WTC11 (cell line): ENCODE results near the gene IL16. TPM values are rescaled to one million over a fixed set of nuclear protein-coding genes. Genes with fewer than 3 reads are reported as not detected.

Experiments used
- ATAC-seq: fragments of 200-7000 bp; cut with Tn5 transposase; 2 replicates; pipeline ENCODE4 v1.10.0; 2021; ENCODE audit warnings: mild to moderate bottlenecking, moderate library complexity
- CTCF ChIA-PET: fragments of 300-600 bp; sonication (Branson Sonifier 250); formaldehyde crosslinking; loops from one replicate; lab custom pipeline; 2021; ENCODE audit warnings: antibody characterized with exemption; lab: Charles Lee
- POLR2A ChIA-PET: fragments of 350-600 bp; sonication (Branson Sonifier 250); formaldehyde crosslinking; loops from one replicate; lab custom pipeline; 2021; ENCODE audit warnings: antibody characterized with exemption; lab: Charles Lee
- DNase-seq: peaks from one replicate; pipeline ENCODE4 v3.0.0; 2021; ENCODE audit warnings: low spot score
- H3K27ac Mint-ChIP-seq: 2 replicates; pipeline ENCODE4 v1.8.0; 2021; ENCODE audit warnings: mixed read lengths
- H3K27me3 Mint-ChIP-seq: 2 replicates; pipeline ENCODE4 v1.8.0; 2021; ENCODE audit warnings: low read depth, mild to moderate bottlenecking, moderate library complexity, mixed read lengths
- H3K36me3 Mint-ChIP-seq: 2 replicates; pipeline ENCODE4 v1.8.0; 2021; ENCODE audit warnings: mixed read lengths
- H3K4me1 Mint-ChIP-seq: 2 replicates; pipeline ENCODE4 v1.8.0; 2022; ENCODE audit warnings: mixed read lengths
- H3K4me3 Mint-ChIP-seq: 2 replicates; pipeline ENCODE4 v1.8.0; 2021; ENCODE audit warnings: mild to moderate bottlenecking, moderate library complexity, mixed read lengths
- H3K9me3 Mint-ChIP-seq: 2 replicates; pipeline ENCODE4 v1.8.0; 2021; ENCODE audit warnings: mixed read lengths
- CREM ChIP-seq: sonication (generic); formaldehyde crosslinking; IDR thresholded peaks from 2 replicates; pipeline ENCODE4 v1.8.1; 2022; ENCODE audit warnings: mild to moderate bottlenecking, missing genetic modification reagents, moderate library complexity
- ESRRA ChIP-seq: sonication (generic); formaldehyde crosslinking; IDR thresholded peaks from 2 replicates; pipeline ENCODE4 v1.8.1; 2022; ENCODE audit warnings: mild to moderate bottlenecking, missing genetic modification reagents, borderline replicate concordance
- FOXK1 ChIP-seq: sonication (generic); formaldehyde crosslinking; IDR thresholded peaks from 2 replicates; pipeline ENCODE4 v1.8.0; 2022; ENCODE audit warnings: mild to moderate bottlenecking, moderate library complexity, missing genetic modification reagents
- FOXP1 ChIP-seq: sonication (generic); formaldehyde crosslinking; IDR thresholded peaks from 2 replicates; pipeline ENCODE4 v1.8.0; 2022; ENCODE audit warnings: missing genetic modification reagents, mild to moderate bottlenecking, moderate library complexity, borderline replicate concordance
- NFYB ChIP-seq: sonication (generic); formaldehyde crosslinking; conservative IDR thresholded peaks from 2 replicates; pipeline ENCODE4 v1.8.0; 2022; ENCODE audit warnings: low read depth, missing genetic modification reagents
- NR2C2 ChIP-seq: sonication (generic); formaldehyde crosslinking; IDR thresholded peaks from 2 replicates; pipeline ENCODE4 v1.8.0; 2022; ENCODE audit warnings: mild to moderate bottlenecking, missing genetic modification reagents
- TP53 ChIP-seq: sonication (generic); formaldehyde crosslinking; IDR thresholded peaks from 2 replicates; pipeline ENCODE4 v1.8.1; 2023; ENCODE audit warnings: mild to moderate bottlenecking, missing genetic modification reagents
- ZNF121 ChIP-seq: sonication (generic); formaldehyde crosslinking; IDR thresholded peaks from 2 replicates; pipeline ENCODE4 v1.8.0; 2023; ENCODE audit warnings: missing genetic modification reagents
- ZNF138 ChIP-seq: sonication (generic); formaldehyde crosslinking; conservative IDR thresholded peaks from 2 replicates; pipeline ENCODE4 v1.8.1; 2022; ENCODE audit warnings: mild to moderate bottlenecking, moderate library complexity, missing genetic modification reagents
- ZNF232 ChIP-seq: sonication (generic); formaldehyde crosslinking; IDR thresholded peaks from 2 replicates; pipeline ENCODE4 v1.8.0; 2022; ENCODE audit warnings: mild to moderate bottlenecking, missing genetic modification reagents
- total RNA-seq: library from RNA; stranded (reverse); gene quantifications from 3 replicates; pipeline ENCODE4 v1.2.3, GENCODE V29; 2021
- TF ChIP-seq, protein P1 (sequence below): sonication (generic); formaldehyde crosslinking; IDR thresholded peaks from 2 replicates; pipeline ENCODE4 v1.8.0; 2022; ENCODE audit warnings: mild to moderate bottlenecking, missing genetic modification reagents
- TF ChIP-seq, protein P2 (sequence below): sonication (generic); formaldehyde crosslinking; IDR thresholded peaks from 2 replicates; pipeline ENCODE4 v1.8.0; 2023; ENCODE audit warnings: missing genetic modification reagents
- TF ChIP-seq, protein P3 (sequence below): sonication (generic); formaldehyde crosslinking; IDR thresholded peaks from 2 replicates; pipeline ENCODE4 v1.8.1; 2023; ENCODE audit warnings: mild to moderate bottlenecking, missing genetic modification reagents, borderline replicate concordance
- TF ChIP-seq, protein P4 (sequence below): sonication (generic); formaldehyde crosslinking; IDR thresholded peaks from 2 replicates; pipeline ENCODE4 v1.8.1; 2022; ENCODE audit warnings: mild to moderate bottlenecking, moderate library complexity, missing genetic modification reagents
- TF ChIP-seq, protein P5 (sequence below): fragments of 250-450 bp; sonication (Bioruptor Pico); IDR thresholded peaks from 2 replicates; pipeline ENCODE4 v2.1.2; 2022; ENCODE audit warnings: mild to moderate bottlenecking, moderate library complexity
- TF ChIP-seq, protein P6 (sequence below): fragments of 250-450 bp; sonication (Bioruptor Pico); IDR thresholded peaks from 2 replicates; pipeline ENCODE4 v1.9.0; 2021; ENCODE audit warnings: mild to moderate bottlenecking

Gene IL16
- total RNA-seq, 1 experiment from 2014 or later: 0.61 TPM

DNA sequence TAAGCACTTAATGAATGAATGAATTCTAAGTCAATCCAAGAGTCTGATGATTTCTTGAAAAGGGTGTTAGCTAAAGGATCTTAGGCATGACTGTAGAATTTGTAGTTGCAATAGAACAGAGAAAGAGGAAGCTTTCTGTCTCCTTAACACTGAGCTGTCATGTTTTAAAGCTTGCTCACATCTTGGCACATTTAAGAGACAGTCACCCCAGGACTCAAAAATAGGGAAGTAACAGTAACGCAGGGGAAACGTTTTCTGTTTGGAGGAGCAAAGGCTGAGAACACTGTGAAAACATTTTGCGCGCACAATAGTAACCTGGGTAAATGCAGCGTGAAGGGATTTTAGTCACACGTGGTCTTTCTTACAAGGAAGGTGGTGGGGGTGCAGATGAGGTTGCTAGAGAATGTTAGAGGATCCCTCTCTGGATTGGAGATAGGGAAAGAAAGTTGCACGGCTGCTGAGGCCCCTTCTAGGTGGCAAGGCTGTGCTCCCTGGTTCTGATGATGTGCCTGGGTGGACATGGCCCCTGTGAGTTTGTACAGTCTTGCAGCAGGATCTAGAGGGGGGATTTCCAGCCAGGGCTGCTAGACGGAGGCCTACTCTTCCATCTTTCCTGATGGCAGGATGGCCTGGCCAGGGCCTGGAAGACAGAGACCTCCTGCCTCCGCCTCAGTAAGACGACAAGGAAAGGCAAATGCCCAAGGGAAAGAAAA lies 115.2 kb downstream of the IL16 start (continued):
- TF ChIP-seq ZNF121 (CRISPR knock-in tag) (no peak), TP53 (CRISPR knock-in tag) (no peak), ZNF232 (CRISPR knock-in tag) (no peak)
- TF ChIP-seq, protein P1, sequence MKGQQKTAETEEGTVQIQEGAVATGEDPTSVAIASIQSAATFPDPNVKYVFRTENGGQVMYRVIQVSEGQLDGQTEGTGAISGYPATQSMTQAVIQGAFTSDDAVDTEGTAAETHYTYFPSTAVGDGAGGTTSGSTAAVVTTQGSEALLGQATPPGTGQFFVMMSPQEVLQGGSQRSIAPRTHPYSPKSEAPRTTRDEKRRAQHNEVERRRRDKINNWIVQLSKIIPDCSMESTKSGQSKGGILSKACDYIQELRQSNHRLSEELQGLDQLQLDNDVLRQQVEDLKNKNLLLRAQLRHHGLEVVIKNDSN (CRISPR knock-in tag): no peak
- TF ChIP-seq, protein P2, sequence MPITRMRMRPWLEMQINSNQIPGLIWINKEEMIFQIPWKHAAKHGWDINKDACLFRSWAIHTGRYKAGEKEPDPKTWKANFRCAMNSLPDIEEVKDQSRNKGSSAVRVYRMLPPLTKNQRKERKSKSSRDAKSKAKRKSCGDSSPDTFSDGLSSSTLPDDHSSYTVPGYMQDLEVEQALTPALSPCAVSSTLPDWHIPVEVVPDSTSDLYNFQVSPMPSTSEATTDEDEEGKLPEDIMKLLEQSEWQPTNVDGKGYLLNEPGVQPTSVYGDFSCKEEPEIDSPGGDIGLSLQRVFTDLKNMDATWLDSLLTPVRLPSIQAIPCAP: no peak
- TF ChIP-seq, protein P3, sequence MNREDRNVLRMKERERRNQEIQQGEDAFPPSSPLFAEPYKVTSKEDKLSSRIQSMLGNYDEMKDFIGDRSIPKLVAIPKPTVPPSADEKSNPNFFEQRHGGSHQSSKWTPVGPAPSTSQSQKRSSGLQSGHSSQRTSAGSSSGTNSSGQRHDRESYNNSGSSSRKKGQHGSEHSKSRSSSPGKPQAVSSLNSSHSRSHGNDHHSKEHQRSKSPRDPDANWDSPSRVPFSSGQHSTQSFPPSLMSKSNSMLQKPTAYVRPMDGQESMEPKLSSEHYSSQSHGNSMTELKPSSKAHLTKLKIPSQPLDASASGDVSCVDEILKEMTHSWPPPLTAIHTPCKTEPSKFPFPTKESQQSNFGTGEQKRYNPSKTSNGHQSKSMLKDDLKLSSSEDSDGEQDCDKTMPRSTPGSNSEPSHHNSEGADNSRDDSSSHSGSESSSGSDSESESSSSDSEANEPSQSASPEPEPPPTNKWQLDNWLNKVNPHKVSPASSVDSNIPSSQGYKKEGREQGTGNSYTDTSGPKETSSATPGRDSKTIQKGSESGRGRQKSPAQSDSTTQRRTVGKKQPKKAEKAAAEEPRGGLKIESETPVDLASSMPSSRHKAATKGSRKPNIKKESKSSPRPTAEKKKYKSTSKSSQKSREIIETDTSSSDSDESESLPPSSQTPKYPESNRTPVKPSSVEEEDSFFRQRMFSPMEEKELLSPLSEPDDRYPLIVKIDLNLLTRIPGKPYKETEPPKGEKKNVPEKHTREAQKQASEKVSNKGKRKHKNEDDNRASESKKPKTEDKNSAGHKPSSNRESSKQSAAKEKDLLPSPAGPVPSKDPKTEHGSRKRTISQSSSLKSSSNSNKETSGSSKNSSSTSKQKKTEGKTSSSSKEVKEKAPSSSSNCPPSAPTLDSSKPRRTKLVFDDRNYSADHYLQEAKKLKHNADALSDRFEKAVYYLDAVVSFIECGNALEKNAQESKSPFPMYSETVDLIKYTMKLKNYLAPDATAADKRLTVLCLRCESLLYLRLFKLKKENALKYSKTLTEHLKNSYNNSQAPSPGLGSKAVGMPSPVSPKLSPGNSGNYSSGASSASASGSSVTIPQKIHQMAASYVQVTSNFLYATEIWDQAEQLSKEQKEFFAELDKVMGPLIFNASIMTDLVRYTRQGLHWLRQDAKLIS (CRISPR knock-in tag): no peak
- TF ChIP-seq, protein P4, sequence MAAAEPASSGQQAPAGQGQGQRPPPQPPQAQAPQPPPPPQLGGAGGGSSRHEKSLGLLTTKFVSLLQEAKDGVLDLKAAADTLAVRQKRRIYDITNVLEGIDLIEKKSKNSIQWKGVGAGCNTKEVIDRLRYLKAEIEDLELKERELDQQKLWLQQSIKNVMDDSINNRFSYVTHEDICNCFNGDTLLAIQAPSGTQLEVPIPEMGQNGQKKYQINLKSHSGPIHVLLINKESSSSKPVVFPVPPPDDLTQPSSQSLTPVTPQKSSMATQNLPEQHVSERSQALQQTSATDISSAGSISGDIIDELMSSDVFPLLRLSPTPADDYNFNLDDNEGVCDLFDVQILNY (CRISPR knock-in tag): no peak
- TF ChIP-seq, all 79 proteins: peak for 0

DNA sequence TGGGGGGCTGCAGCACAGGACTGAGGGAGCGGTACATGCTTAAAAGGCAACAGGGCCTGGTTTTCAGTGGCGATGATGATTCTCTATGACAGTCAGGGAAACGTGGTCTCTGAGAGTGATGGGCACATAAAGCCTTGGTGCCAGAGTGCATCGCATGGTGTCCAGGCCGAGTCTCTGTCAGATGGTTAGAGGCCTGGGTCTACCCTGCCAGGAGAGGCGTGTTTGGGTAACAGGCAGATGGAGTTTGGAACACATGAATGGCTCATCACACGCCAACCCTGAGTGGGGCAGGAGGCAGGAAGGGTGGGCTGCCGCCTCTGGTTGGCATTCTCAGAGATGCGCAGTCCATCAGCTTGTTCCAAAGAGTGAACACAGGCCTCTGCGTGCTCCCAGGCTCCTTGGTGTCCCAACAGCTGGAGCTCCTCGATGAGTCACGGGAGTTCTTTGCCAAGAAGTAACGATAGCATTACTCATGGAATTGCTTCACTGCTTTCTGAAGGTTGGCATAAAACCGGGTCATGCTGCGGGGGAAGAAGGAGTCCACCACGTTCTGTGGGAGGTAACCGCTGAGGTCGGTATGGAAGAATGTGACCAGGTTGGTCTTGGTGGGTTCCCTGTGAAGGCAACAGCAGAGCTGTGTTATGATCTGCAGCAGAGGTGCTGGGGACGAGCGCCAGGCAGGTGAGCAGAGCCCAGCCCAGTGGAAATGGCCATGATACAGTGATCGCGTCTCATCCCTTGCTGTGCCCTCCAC lies 116.3 kb downstream of the IL16 start:
- no peak overlapping the region for H3K27ac Mint-ChIP-seq
- H3K9me3 Mint-ChIP-seq: no peaks in the 10 kb centered on the region
- no peak for TF ChIP-seq CREM (CRISPR knock-in tag)
- TF ChIP-seq, protein P5, sequence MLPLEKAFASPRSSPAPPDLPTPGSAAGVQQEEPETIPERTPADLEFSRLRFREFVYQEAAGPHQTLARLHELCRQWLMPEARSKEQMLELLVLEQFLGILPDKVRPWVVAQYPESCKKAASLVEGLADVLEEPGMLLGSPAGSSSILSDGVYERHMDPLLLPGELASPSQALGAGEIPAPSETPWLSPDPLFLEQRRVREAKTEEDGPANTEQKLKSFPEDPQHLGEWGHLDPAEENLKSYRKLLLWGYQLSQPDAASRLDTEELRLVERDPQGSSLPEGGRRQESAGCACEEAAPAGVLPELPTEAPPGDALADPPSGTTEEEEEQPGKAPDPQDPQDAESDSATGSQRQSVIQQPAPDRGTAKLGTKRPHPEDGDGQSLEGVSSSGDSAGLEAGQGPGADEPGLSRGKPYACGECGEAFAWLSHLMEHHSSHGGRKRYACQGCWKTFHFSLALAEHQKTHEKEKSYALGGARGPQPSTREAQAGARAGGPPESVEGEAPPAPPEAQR: no peak
- CTCF ChIA-PET: no interaction called here
- no peaks in the 10 kb centered on the region for H3K4me1 Mint-ChIP-seq
- no peak for DNase-seq
- ATAC-seq: no peak
- H3K27me3 Mint-ChIP-seq: no peaks in the 10 kb centered on the region; the same call in 1 of the 2 replicates
- H3K36me3 Mint-ChIP-seq: peaks cover 15% of the 10 kb centered on the region
- no peak overlapping the region for H3K4me3 Mint-ChIP-seq
- POLR2A ChIA-PET: no interaction called here

DNA sequence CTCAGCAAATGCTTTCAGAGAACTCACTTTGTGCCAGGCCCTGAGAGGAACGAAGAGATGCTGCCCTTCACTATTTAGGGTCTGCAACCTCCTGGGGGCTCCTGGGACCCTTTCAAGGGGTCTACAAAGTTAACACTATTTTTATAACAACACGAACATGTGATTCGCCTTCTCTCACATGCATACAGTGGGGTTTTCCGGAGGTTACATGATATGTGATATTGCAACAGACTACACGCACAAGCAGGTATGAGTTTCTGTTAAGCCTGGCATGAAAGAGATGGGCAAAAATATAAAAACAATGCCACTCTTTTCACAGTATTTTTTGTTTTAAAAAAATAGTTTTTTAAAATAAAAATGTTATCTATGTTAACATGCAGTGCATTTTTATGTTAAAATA lies 117.0 kb downstream of the IL16 start:
- DNase-seq (no peak), ATAC-seq (no peak)
- POLR2A ChIA-PET: no interaction called here
- H3K27me3 Mint-ChIP-seq: no peaks in the 10 kb centered on the region; the same call in 1 of the 2 replicates
- no peak overlapping the region for H3K4me3 Mint-ChIP-seq
- CTCF ChIA-PET: no interaction called here
- no peaks in the 10 kb centered on the region for H3K4me1 Mint-ChIP-seq
- peaks cover 18% of the 10 kb centered on the region for H3K36me3 Mint-ChIP-seq
- no peaks in the 10 kb centered on the region for H3K9me3 Mint-ChIP-seq
- no peak overlapping the region for H3K27ac Mint-ChIP-seq
- no peak for TF ChIP-seq NFYB (CRISPR knock-in tag)
- TF ChIP-seq ESRRA: no peak
- no peak for TF ChIP-seq ZNF232 (CRISPR knock-in tag)
- TF ChIP-seq ZNF121 (CRISPR knock-in tag): no peak
- TF ChIP-seq, protein P6, sequence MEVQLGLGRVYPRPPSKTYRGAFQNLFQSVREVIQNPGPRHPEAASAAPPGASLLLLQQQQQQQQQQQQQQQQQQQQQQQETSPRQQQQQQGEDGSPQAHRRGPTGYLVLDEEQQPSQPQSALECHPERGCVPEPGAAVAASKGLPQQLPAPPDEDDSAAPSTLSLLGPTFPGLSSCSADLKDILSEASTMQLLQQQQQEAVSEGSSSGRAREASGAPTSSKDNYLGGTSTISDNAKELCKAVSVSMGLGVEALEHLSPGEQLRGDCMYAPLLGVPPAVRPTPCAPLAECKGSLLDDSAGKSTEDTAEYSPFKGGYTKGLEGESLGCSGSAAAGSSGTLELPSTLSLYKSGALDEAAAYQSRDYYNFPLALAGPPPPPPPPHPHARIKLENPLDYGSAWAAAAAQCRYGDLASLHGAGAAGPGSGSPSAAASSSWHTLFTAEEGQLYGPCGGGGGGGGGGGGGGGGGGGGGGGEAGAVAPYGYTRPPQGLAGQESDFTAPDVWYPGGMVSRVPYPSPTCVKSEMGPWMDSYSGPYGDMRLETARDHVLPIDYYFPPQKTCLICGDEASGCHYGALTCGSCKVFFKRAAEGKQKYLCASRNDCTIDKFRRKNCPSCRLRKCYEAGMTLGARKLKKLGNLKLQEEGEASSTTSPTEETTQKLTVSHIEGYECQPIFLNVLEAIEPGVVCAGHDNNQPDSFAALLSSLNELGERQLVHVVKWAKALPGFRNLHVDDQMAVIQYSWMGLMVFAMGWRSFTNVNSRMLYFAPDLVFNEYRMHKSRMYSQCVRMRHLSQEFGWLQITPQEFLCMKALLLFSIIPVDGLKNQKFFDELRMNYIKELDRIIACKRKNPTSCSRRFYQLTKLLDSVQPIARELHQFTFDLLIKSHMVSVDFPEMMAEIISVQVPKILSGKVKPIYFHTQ (CRISPR knock-in tag): no peak
- TF ChIP-seq FOXP1 (CRISPR knock-in tag): no peak
- TF ChIP-seq ZNF138: no peak
- TF ChIP-seq FOXK1 (CRISPR knock-in tag): no peak
- TF ChIP-seq NR2C2 (CRISPR knock-in tag): no peak
